Psoas muscle (tissue), 8 donors: ENCODE measurements around the gene MMP17. TPM values are rescaled to one million over a fixed set of nuclear protein-coding genes. Genes with fewer than 3 reads are reported as not detected.
A peak's percentile ranks its signal among the peaks of the same experiment; 100 is the strongest.

Experiments
- ATAC-seq, 4 donors: fragments of 200-7000 bp; cut with Tn5 transposase; one replicate each; pipeline ENCODE4 v1.9.1; 2020; ENCODE audit warnings: moderate library complexity in 3 of 4, mild to moderate bottlenecking in 2 of 4
- DNase-seq, 2 donors: peaks; one replicate each; pipeline ENCODE4 v3.0.0-alpha.2; 2020
- H3K27ac ChIP-seq: fragments of 200-600 bp; one replicate; pipeline ENCODE4 v1.8.0; 2022
- H3K27me3 ChIP-seq, 3 donors: fragments of 200-600 bp in 1 of 3; one replicate each; pipeline versions ENCODE4 v1.6.1 to v1.8.0; 2013 to 2022; ENCODE audit warnings: low read length in 2 of 3, mild to moderate bottlenecking in 2 of 3, moderate library complexity in 1 of 3; ENCODE audit not compliant: insufficient read depth in 3 of 3
- H3K36me3 ChIP-seq, 2 donors: fragments of 200-600 bp in 1 of 2; one replicate each; pipeline versions ENCODE4 v1.6.1 to v1.8.0; 2013 to 2022; ENCODE audit warnings: low read depth in 1 of 2, mild to moderate bottlenecking in 1 of 2, moderate library complexity in 1 of 2; ENCODE audit not compliant: insufficient read depth in 1 of 2
- H3K4me1 ChIP-seq: fragments of 200-600 bp; one replicate; pipeline ENCODE4 v1.8.0; 2022
- H3K4me3 ChIP-seq: fragments of 200-600 bp; one replicate; pipeline ENCODE4 v1.8.0; 2022; ENCODE audit warnings: mild to moderate bottlenecking
- H3K9me3 ChIP-seq: fragments of 200-600 bp; one replicate; pipeline ENCODE4 v1.8.0; 2022
- WGBS, 3 donors: extraction: QIAGEN DNeasy Blood & Tissue Kit; methylation state at CpG; one replicate each; pipeline versions ENCODE4 v1.1.6 to v1.1.7; 2013; 5-methylcytosine and 5-hydroxymethylcytosine counted together
- intact Hi-C, 2 donors: fragments of 100-400 bp; cut with DNase I; formaldehyde crosslinking; loops; one replicate each; pipeline versions ENCODE4 v1.11.0 to v1.14.2; 2022
- polyA plus RNA-seq, 3 donors: library from polyadenylated mRNA; stranded (reverse); fragments of 200-250 nt; gene quantifications; one replicate each; pipeline ENCODE4 v1.2.3, GENCODE V29; 2013
- total RNA-seq, 4 donors: library from RNA; stranded (reverse); fragmentation: NEBNext Ultra II Directional in 2 of 4; extraction: Animal tissue kit (Norgen Biotek cat#: 25700) in 2 of 4; gene quantifications; one replicate each; pipeline versions ENCODE4 v1.2.1 to v1.2.4, GENCODE V29; 2021 to 2023
- TF ChIP-seq, protein P1 (sequence below): fragments of 200-600 bp; IDR thresholded peaks from one replicate; pipeline ENCODE4 v1.8.0; 2022; ENCODE audit warnings: antibody characterized with exemption
- donor health status: healthy with polysubstance abuse.
- donor health status: DM: no; HTN: no; CAD: no; lungs with moderate emphysema.
- donor health status: Bipolar disorder and iron deficiency.
- donor health status: healthy.
- donor health status: DM: yes; HTN: yes; CAD: no.
- donor health status: DM: no; HTN: no; CAD: no.
- donor health status: DM: no; HTN: no; CAD: no.
- donor health status: DM: yes; HTN: yes; CAD: no.

Gene MMP17
- total and polyA plus RNA-seq, 7 donors = 0.64 to 1.4 (median 1.0) TPM

DNA sequence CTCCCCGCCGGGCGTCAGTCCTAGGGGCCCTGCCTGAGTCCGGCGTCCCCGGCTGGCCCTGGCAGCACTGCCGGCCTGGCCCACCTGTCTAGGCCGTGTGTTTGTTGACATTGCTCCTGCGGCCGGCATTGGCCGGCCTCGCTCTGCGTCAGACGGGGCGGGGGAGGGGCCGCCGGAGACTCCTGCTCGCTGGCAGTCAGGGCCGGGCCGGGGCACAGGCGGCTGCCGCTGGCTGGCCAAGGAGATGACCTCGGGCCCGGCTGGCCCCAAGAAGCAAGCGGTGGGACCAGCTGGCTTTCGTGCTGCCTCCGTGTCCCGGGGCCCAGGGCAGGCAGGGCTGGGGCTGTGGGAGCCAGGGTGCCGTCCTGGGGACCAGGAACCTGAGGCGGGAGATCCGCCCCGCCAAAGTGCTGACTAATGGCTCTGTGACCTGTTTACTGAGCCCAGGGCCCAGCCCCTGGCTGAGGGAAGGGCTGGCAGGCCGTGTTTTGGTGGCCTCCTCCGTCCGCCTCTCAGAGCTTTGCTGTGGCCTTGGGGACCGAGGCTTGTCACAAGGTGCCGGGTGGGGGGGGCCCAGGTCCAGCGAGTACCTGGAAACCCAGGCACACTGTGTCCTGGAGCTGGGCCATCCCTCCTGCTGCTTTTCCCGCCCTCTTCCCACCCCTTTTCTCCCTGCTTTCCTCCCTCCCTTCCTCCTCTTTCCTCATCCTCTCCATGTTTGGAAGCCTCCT lies 68.1 kb downstream of the MMP17 start:
- peak overlapping the region; percentile 78 for H3K4me3 ChIP-seq
- 1% methylated on average over 34 to 39 of the region's 39 CpGs for WGBS, 3 donors
- H3K27me3 ChIP-seq = no peaks in the 10 kb centered on the region
- intact Hi-C loops = loop anchor here (2.0 to 5.0 kb wide), 3 partner anchors 33 to 53 kb away; partner anchors contain the start of genes EP400 (in 2 of the 2) and PUS1 (in 1 of the 2)
- peaks cover 0 to 10% of the 10 kb centered on the region in 2 donors for H3K36me3 ChIP-seq
- TF ChIP-seq, protein P1, sequence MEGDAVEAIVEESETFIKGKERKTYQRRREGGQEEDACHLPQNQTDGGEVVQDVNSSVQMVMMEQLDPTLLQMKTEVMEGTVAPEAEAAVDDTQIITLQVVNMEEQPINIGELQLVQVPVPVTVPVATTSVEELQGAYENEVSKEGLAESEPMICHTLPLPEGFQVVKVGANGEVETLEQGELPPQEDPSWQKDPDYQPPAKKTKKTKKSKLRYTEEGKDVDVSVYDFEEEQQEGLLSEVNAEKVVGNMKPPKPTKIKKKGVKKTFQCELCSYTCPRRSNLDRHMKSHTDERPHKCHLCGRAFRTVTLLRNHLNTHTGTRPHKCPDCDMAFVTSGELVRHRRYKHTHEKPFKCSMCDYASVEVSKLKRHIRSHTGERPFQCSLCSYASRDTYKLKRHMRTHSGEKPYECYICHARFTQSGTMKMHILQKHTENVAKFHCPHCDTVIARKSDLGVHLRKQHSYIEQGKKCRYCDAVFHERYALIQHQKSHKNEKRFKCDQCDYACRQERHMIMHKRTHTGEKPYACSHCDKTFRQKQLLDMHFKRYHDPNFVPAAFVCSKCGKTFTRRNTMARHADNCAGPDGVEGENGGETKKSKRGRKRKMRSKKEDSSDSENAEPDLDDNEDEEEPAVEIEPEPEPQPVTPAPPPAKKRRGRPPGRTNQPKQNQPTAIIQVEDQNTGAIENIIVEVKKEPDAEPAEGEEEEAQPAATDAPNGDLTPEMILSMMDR = no peak
- DNase-seq = peak; percentile 94 to 97
- peaks cover 43% of the 10 kb centered on the region for H3K4me1 ChIP-seq
- H3K27ac ChIP-seq = peak overlapping the region; percentile 98
- H3K9me3 ChIP-seq = no peaks in the 10 kb centered on the region
- peak; percentile 85 to 87 (median 86) for ATAC-seq

DNA sequence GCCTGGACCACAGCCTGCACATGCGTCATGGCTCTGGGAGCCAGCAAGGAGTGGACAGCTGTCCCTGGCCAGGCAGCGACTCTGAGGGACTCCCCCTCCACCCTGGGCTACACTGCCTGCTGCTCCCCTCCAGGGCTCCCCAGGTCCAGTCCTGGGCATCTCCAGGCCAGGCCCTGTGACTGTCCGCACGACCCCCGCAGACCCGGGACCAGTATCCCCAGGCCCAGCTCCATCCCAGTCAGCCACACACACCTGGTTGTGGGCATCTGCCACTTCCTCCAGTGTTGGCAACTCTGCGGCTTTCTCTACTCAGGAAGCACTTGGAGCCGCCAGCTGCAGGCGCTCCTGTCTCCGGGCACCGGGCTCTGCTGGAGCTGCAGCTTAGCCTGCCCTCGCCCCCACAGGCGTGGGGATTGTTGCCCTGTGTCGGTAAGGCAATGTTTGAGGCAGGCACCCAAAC lies 68.6 kb downstream of the MMP17 start:
- peak overlapping the region; percentile 78 for H3K4me3 ChIP-seq
- H3K36me3 ChIP-seq = peaks cover 0 to 10% of the 10 kb centered on the region in 2 donors
- DNase-seq = peak in 1 of 2 donors; percentile 98
- peaks cover 49% of the 10 kb centered on the region for H3K4me1 ChIP-seq
- peak overlapping the region; percentile 98 for H3K27ac ChIP-seq
- TF ChIP-seq, protein P1 = no peak
- no peaks in the 10 kb centered on the region for H3K9me3 ChIP-seq
- intact Hi-C loops = loop anchor here (2.0 to 5.0 kb wide), 3 partner anchors 32 to 52 kb away; partner anchors contain the start of genes EP400 (in 2 of the 2) and PUS1 (in 1 of the 2)
- H3K27me3 ChIP-seq = no peaks in the 10 kb centered on the region
- ATAC-seq = peak; percentile 79 to 85 (median 82)
- 16 to 27% (median 18%) methylated on average over 14 of the region's 14 CpGs for WGBS, 3 donors

DNA sequence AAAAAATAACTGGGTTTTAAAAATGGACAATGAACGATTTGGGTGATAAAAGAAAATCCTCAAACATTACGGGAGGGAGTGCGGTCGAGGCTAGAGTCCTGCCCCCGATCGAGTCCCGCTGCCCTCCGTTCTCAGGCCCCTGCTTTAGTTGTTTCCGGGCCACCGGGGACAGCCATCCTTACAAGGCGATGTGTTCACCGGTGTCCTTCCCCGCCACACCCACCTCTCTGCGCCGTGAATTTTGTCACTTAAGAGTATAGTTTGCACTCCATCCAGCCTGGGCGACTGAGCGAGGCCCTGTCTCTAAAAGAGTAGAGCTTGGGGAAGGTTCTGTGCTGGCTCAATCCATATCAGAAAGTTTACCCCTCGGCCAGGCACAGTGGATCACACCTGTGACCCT lies 69.1 kb downstream of the MMP17 start:
- no peaks in the 10 kb centered on the region for H3K9me3 ChIP-seq
- no peaks in the 10 kb centered on the region for H3K27me3 ChIP-seq
- intact Hi-C loops = loop anchor here (2.0 to 5.0 kb wide), 3 partner anchors 32 to 52 kb away; partner anchors contain the start of genes EP400 (in 2 of the 2) and PUS1 (in 1 of the 2)
- ATAC-seq (no peak), DNase-seq (peak in 1 of 2 donors; percentile 61)
- 62 to 85% (median 76%) methylated on average over 18 of the region's 18 CpGs for WGBS, 3 donors
- peaks cover 0 to 10% of the 10 kb centered on the region in 2 donors for H3K36me3 ChIP-seq
- TF ChIP-seq, protein P1 = no peak
- H3K27ac ChIP-seq = peak overlapping the region; percentile 98
- peaks cover 54% of the 10 kb centered on the region for H3K4me1 ChIP-seq
- H3K4me3 ChIP-seq = peak overlapping the region; percentile 78

DNA sequence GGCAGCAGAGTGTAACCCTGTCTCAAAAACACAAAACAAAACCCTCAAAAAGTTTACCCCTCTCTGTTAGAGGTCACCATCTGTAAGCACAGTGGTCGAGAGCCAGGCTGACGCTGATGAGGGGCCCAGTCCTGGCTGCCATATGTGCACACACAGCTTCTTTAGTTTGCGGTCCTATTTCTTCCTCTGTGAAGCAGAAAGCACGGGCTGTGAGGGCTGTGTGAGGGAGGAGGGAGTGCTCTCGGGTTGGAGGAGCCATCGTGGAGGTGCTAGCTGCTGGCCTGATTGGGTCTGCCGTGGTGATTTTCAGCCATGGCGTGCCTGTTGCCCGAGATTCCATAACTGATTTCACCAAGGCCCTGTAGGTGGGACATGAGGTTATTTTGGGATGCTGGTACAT lies 69.7 kb downstream of the MMP17 start:
- Histone ChIP-seq H3K36me3 (peaks cover 0 to 10% of the 10 kb centered on the region in 2 donors), H3K9me3 (no peaks in the 10 kb centered on the region), H3K27ac (peak overlapping the region; percentile 98), H3K4me1 (peaks cover 60% of the 10 kb centered on the region), H3K4me3 (peak overlapping the region; percentile 78), H3K27me3 (no peaks in the 10 kb centered on the region)
- DNase-seq (no peak), ATAC-seq (no peak)
- intact Hi-C loops = loop anchor here (2.0 to 5.0 kb wide), 3 partner anchors 31 to 51 kb away; partner anchors contain the start of genes EP400 (in 2 of the 2) and PUS1 (in 1 of the 2)
- TF ChIP-seq, protein P1 = no peak
- WGBS, 3 donors = 52 to 77% (median 63%) methylated on average over 9 of the region's 9 CpGs
